Hepatocyte (in vitro differentiated cells): ENCODE results near the gene TBX3. TPM values are rescaled to one million over a fixed set of nuclear protein-coding genes. Genes with fewer than 3 reads are reported as not detected.
A peak's percentile ranks its signal among the peaks of the same experiment; 100 is the strongest.

Experiments
- DNase-seq: peaks from one replicate; pipeline ENCODE4 v3.0.0-alpha.2; 2016; ENCODE audit warnings: low spot score
- H2AFZ ChIP-seq: fragments of 200-600 bp; sonication (generic); 2 replicates; pipeline ENCODE4 v1.6.0; 2016; ENCODE audit warnings: antibody characterized with exemption, mild to moderate bottlenecking
- H3K27ac ChIP-seq: fragments of 200-600 bp; sonication (generic); 2 replicates; pipeline ENCODE4 v1.5.1; 2016; ENCODE audit warnings: mild to moderate bottlenecking
- H3K27me3 ChIP-seq: fragments of 200-600 bp; sonication (generic); 2 replicates; pipeline ENCODE4 v1.6.1; 2016
- H3K36me3 ChIP-seq: fragments of 200-600 bp; sonication (generic); replicated peaks from 2 replicates; pipeline ENCODE4 v1.5.1; 2016; ENCODE audit warnings: low read depth; ENCODE audit not compliant: insufficient read depth
- H3K4me1 ChIP-seq: fragments of 200-600 bp; sonication (generic); 2 replicates; pipeline ENCODE4 v1.5.1; 2016; ENCODE audit warnings: mild to moderate bottlenecking, moderate library complexity; ENCODE audit not compliant: insufficient read depth
- H3K4me2 ChIP-seq: fragments of 200-600 bp; sonication (generic); 2 replicates; pipeline ENCODE4 v1.6.0; 2016
- H3K4me3 ChIP-seq: fragments of 200-600 bp; sonication (generic); 2 replicates; pipeline ENCODE4 v1.5.1; 2016; ENCODE audit warnings: mild to moderate bottlenecking
- H3K79me2 ChIP-seq: fragments of 200-600 bp; sonication (generic); 2 replicates; pipeline ENCODE4 v1.6.0; 2017; ENCODE audit warnings: mild to moderate bottlenecking
- H3K9me2 ChIP-seq: fragments of 200-600 bp; sonication (generic); replicated peaks from 2 replicates; pipeline ENCODE4 v1.6.0; 2017; ENCODE audit warnings: mild to moderate bottlenecking; ENCODE audit not compliant: insufficient read depth
- H3K9me3 ChIP-seq: fragments of 200-600 bp; sonication (generic); 2 replicates; pipeline ENCODE4 v1.5.1; 2016; ENCODE audit warnings: low read depth, mild to moderate bottlenecking
- H4K20me1 ChIP-seq: fragments of 200-600 bp; sonication (generic); 2 replicates; pipeline ENCODE4 v1.6.0; 2016; ENCODE audit warnings: mild to moderate bottlenecking; ENCODE audit not compliant: insufficient read depth, poor library complexity, severe bottlenecking
- CTCF ChIP-seq: fragments of 200-600 bp; sonication (generic); IDR thresholded peaks from 2 replicates; pipeline ENCODE4 v1.5.1; 2016; ENCODE audit warnings: antibody characterized with exemption, mild to moderate bottlenecking; ENCODE audit not compliant: poor library complexity
- EZH2 ChIP-seq: fragments of 200-600 bp; sonication (generic); IDR thresholded peaks from 2 replicates; pipeline ENCODE4 v1.6.1; 2016; ENCODE audit warnings: antibody characterized with exemption, mild to moderate bottlenecking, borderline replicate concordance
- EZH2phosphoT487 ChIP-seq: fragments of 200-600 bp; sonication (generic); IDR thresholded peaks from one replicate; pipeline ENCODE4 v1.6.1; 2018; ENCODE audit warnings: antibody characterized with exemption, mild to moderate bottlenecking, low read depth, moderate library complexity; ENCODE audit not compliant: unreplicated experiment, severe bottlenecking
- whole genome bisulfite sequencing: methylation state at CpG from one replicate; pipeline ENCODE4 v1.1.6; 2016; ENCODE audit warnings: low lambda C conversion rate; ENCODE audit errors: missing lambda C conversion rate; 5-methylcytosine and 5-hydroxymethylcytosine counted together
- polyA plus RNA-seq: library from polyadenylated mRNA; unstranded; fragments of >200 nt; fragmentation: Nextera tagmentation; extraction: Ambion mirVana; gene quantifications from 2 replicates; pipeline ENCODE4 v1.2.1, GENCODE V29; 2016
- total RNA-seq: library from RNA; depleted of rRNA; stranded (reverse); fragments of >200 nt; gene quantifications from 2 replicates; pipeline ENCODE4 v1.2.3, GENCODE V29; 2014

Gene TBX3
- total and polyA plus RNA-seq, 2 experiments from 2014 or later = 109 to 133 TPM

- no peak for DNase-seq
- 52% methylated on average over 3 of the region's 3 CpGs for WGBS
- H3K36me3 ChIP-seq = no peaks in the 10 kb centered on the region
- H3K79me2 ChIP-seq = peaks cover 8% of the 10 kb centered on the region
- H3K27ac ChIP-seq = peak overlapping the region; percentile 95
- H4K20me1 ChIP-seq = no peaks in the 10 kb centered on the region
- peaks cover 29% of the 10 kb centered on the region for H3K4me1 ChIP-seq
- H3K9me2 ChIP-seq = no peaks in the 10 kb centered on the region
- H3K4me3 ChIP-seq = no peak overlapping the region
- H2AFZ ChIP-seq = no peak overlapping the region
- H3K9me3 ChIP-seq = no peaks in the 10 kb centered on the region
- TF ChIP-seq CTCF (no peak), EZH2phosphoT487 (no peak), EZH2 (no peak)
- peak overlapping the region; percentile 69 for H3K4me2 ChIP-seq
- H3K27me3 ChIP-seq = peaks cover 10% of the 10 kb centered on the region
Measured at GRCh38 chr12:114704096-114704495, 20.1 kb upstream of the TBX3 start.

- peak overlapping the region; percentile 95 for H3K27ac ChIP-seq
- H3K79me2 ChIP-seq = peaks cover 12% of the 10 kb centered on the region
- no peaks in the 10 kb centered on the region for H3K36me3 ChIP-seq
- 11% methylated on average over 6 of the region's 6 CpGs for WGBS
- no peaks in the 10 kb centered on the region for H4K20me1 ChIP-seq
- no peaks in the 10 kb centered on the region for H3K9me3 ChIP-seq
- peak; percentile 27 for DNase-seq
- H3K4me2 ChIP-seq = peak overlapping the region; percentile 69
- H3K9me2 ChIP-seq = no peaks in the 10 kb centered on the region
- H2AFZ ChIP-seq = no peak overlapping the region
- no peak overlapping the region for H3K4me3 ChIP-seq
- peaks cover 35% of the 10 kb centered on the region for H3K4me1 ChIP-seq
- H3K27me3 ChIP-seq = peaks cover 15% of the 10 kb centered on the region
- TF ChIP-seq EZH2 (no peak), CTCF (no peak)
Measured at GRCh38 chr12:114703060-114703493, 19.1 kb upstream of the TBX3 start.

- TF ChIP-seq CTCF = no peak
- no peak for TF ChIP-seq EZH2phosphoT487
- TF ChIP-seq EZH2 = no peak
- Histone ChIP-seq H3K4me2 (peak overlapping the region; percentile 69), H3K4me3 (no peak overlapping the region), H3K9me3 (no peaks in the 10 kb centered on the region), H3K9me2 (no peaks in the 10 kb centered on the region), H2AFZ (no peak overlapping the region), H3K79me2 (peaks cover 17% of the 10 kb centered on the region), H3K36me3 (no peaks in the 10 kb centered on the region), H3K27ac (peak overlapping the region; percentile 95), H3K4me1 (peaks cover 39% of the 10 kb centered on the region), H4K20me1 (no peaks in the 10 kb centered on the region), H3K27me3 (peaks cover 17% of the 10 kb centered on the region)
- WGBS = 30% methylated on average over 10 of the region's 10 CpGs
- no peak for DNase-seq
Measured at GRCh38 chr12:114702462-114702861, 18.5 kb upstream of the TBX3 start.

GRCh38 chr12:114701553-114701952, 17.6 kb upstream of the TBX3 start:
- Histone ChIP-seq H3K4me2 (no peak overlapping the region), H2AFZ (no peak overlapping the region), H3K9me2 (no peaks in the 10 kb centered on the region), H3K4me3 (no peak overlapping the region), H4K20me1 (no peaks in the 10 kb centered on the region), H3K4me1 (peaks cover 48% of the 10 kb centered on the region), H3K9me3 (no peaks in the 10 kb centered on the region), H3K27me3 (peaks cover 26% of the 10 kb centered on the region), H3K79me2 (peaks cover 26% of the 10 kb centered on the region), H3K36me3 (no peaks in the 10 kb centered on the region), H3K27ac (peak overlapping the region; percentile 95)
- no peak for TF ChIP-seq EZH2phosphoT487
- TF ChIP-seq EZH2 = no peak
- TF ChIP-seq CTCF = no peak
- 91% methylated on average over 1 of the region's 1 CpG for WGBS
- no peak for DNase-seq
